ENCODE measurements around the gene IL17REL. TPM values are rescaled to one million over a fixed set of nuclear protein-coding genes. Genes with fewer than 3 reads are reported as not detected.

The IL17REL gene
- total RNA-seq, 2 donors from 2014 or later, result 0.15 TPM; not detected in 1

GRCh38 chr22:50058061-50058905, 45.7 kb upstream of the IL17REL start, which contains the start of gene TTLL8:
Gene TTLL8 (minus strand): TSS chr22:50058298.
- 18 to 48% methylated on average over 12 to 102 of the region's 102 CpGs for WGBS, 2 experiments (ENCODE audit: insufficient coverage in 1 of 2, insufficient read length in 1 of 2)

GRCh38 chr22:50057278-50058060, 44.9 kb upstream of the IL17REL start:
- peaks cover 12% of the 10 kb centered on the region for H3K4me1 Mint-ChIP-seq
- no peak overlapping the region for H3K9ac ChIP-seq (ENCODE audit: extremely low read depth, low read length, poor library complexity, severe bottlenecking)
- no peaks in the 10 kb centered on the region for H3K9me3 ChIP-seq (ENCODE audit: control insufficient read depth, low read length)
- H3K27ac ChIP-seq (ENCODE audit: low read depth, low read length), result no peak overlapping the region
- H3K27ac Mint-ChIP-seq, result no peak overlapping the region
- peaks cover 5% of the 10 kb centered on the region for H3K9me3 Mint-ChIP-seq
- peaks cover 4% of the 10 kb centered on the region for H3K4me1 ChIP-seq (ENCODE audit: control insufficient read depth, insufficient read depth, low read length)
- peaks cover 12% of the 10 kb centered on the region for H3K27me3 Mint-ChIP-seq (ENCODE audit: insufficient read depth)
- WGBS, 2 experiments (ENCODE audit: insufficient coverage in 1 of 2, insufficient read length in 1 of 2), result 80 to 91% methylated on average over 1 to 14 of the region's 14 CpGs
- no peaks in the 10 kb centered on the region for H3K36me3 ChIP-seq (ENCODE audit: control insufficient read depth, insufficient read depth, low read length)
- H3K4me3 Mint-ChIP-seq, result peak overlapping the region; percentile 41
- no peak overlapping the region for H3K4me3 ChIP-seq (ENCODE audit: low read length)
- DNase-seq, result no peak
- no peak for TF ChIP-seq CTCF (conservative IDR thresholded peaks at IDR 0.05)
- no peaks in the 10 kb centered on the region for H3K36me3 Mint-ChIP-seq (ENCODE audit: low read depth)
- H3K27me3 ChIP-seq (ENCODE audit: control insufficient read depth, insufficient read depth, low read length, poor library complexity, severe bottlenecking), result peaks cover 20% of the 10 kb centered on the region

More at GRCh38 chr22:50058061-50058905, 45.7 kb upstream of the IL17REL start, which contains the start of gene TTLL8:
- Mint-ChIP-seq H3K36me3 (ENCODE audit: low read depth) (no peaks in the 10 kb centered on the region), H3K9me3 (peaks cover 5% of the 10 kb centered on the region), H3K27me3 (ENCODE audit: insufficient read depth) (peaks cover 12% of the 10 kb centered on the region), H3K4me3 (peak within 1 kb of the TSS; percentile 56), H3K4me1 (peaks cover 12% of the 10 kb centered on the region), H3K27ac (no peak within 1 kb of the TSS)
- peaks cover 4% of the 10 kb centered on the region for H3K4me1 ChIP-seq (ENCODE audit: control insufficient read depth, insufficient read depth, low read length)
- DNase-seq, result peak; percentile 63
- H3K36me3 ChIP-seq (ENCODE audit: control insufficient read depth, insufficient read depth, low read length), result no peaks in the 10 kb centered on the region
- H3K27ac ChIP-seq (ENCODE audit: low read depth, low read length), result no peak within 1 kb of the TSS
- peak within 1 kb of the TSS; percentile 58 for H3K4me3 ChIP-seq (ENCODE audit: low read length)
- no peak for TF ChIP-seq CTCF (conservative IDR thresholded peaks at IDR 0.05)
- H3K27me3 ChIP-seq (ENCODE audit: control insufficient read depth, insufficient read depth, low read length, poor library complexity, severe bottlenecking), result peaks cover 20% of the 10 kb centered on the region
- no peak within 1 kb of the TSS for H3K9ac ChIP-seq (ENCODE audit: extremely low read depth, low read length, poor library complexity, severe bottlenecking)
- H3K9me3 ChIP-seq (ENCODE audit: control insufficient read depth, low read length), result no peaks in the 10 kb centered on the region

- peaks cover 4% of the 10 kb centered on the region for H3K4me1 ChIP-seq (ENCODE audit: control insufficient read depth, insufficient read depth, low read length)
- 90 to 91% methylated on average over 23 to 33 of the region's 34 CpGs for WGBS, 2 experiments (ENCODE audit: insufficient coverage in 1 of 2, insufficient read length in 1 of 2)
- no peak overlapping the region for H3K4me3 ChIP-seq (ENCODE audit: low read length)
- H3K27ac ChIP-seq (ENCODE audit: low read depth, low read length), result no peak overlapping the region
- no peaks in the 10 kb centered on the region for H3K9me3 ChIP-seq (ENCODE audit: control insufficient read depth, low read length)
- no peaks in the 10 kb centered on the region for H3K36me3 ChIP-seq (ENCODE audit: control insufficient read depth, insufficient read depth, low read length)
- no peaks in the 10 kb centered on the region for H3K36me3 Mint-ChIP-seq (ENCODE audit: low read depth)
- H3K27ac Mint-ChIP-seq, result no peak overlapping the region
- H3K4me3 Mint-ChIP-seq, result no peak overlapping the region
- H3K9ac ChIP-seq (ENCODE audit: extremely low read depth, low read length, poor library complexity, severe bottlenecking), result no peak overlapping the region
- H3K9me3 Mint-ChIP-seq, result peaks cover 5% of the 10 kb centered on the region
- TF ChIP-seq CTCF (conservative IDR thresholded peaks at IDR 0.05), result no peak
- H3K4me1 Mint-ChIP-seq, result peaks cover 12% of the 10 kb centered on the region
- peaks cover 15% of the 10 kb centered on the region for H3K27me3 Mint-ChIP-seq (ENCODE audit: insufficient read depth)
- peaks cover 20% of the 10 kb centered on the region for H3K27me3 ChIP-seq (ENCODE audit: control insufficient read depth, insufficient read depth, low read length, poor library complexity, severe bottlenecking)
- peak; percentile 34 for DNase-seq
Observed at GRCh38 chr22:50056214-50056972, 43.8 kb upstream of the IL17REL start.
